Suprapubic skin (tissue), 4 donors: Measurements from ENCODE around the gene CAMK2D. TPM values are rescaled to one million over a fixed set of nuclear protein-coding genes. Genes with fewer than 3 reads are reported as not detected.

ENCODE experiments used
- DNase-seq, 2 donors: peaks; one replicate each; pipeline ENCODE4 v3.0.0-alpha.2; 2019; ENCODE audit warnings: low spot score in 2 of 2
- H3K27ac ChIP-seq: fragments of 200-600 bp; sonication (generic); one replicate; pipeline ENCODE4 v1.5.1; 2019
- H3K27me3 ChIP-seq: fragments of 200-600 bp; sonication (generic); one replicate; pipeline ENCODE4 v1.5.1; 2019
- H3K36me3 ChIP-seq: fragments of 200-600 bp; sonication (generic); one replicate; pipeline ENCODE4 v1.5.1; 2019
- H3K4me1 ChIP-seq: fragments of 200-600 bp; sonication (generic); one replicate; pipeline ENCODE4 v1.5.1; 2019
- H3K4me3 ChIP-seq: fragments of 200-600 bp; sonication (generic); one replicate; pipeline ENCODE4 v1.5.1; 2019; ENCODE audit warnings: mild to moderate bottlenecking
- H3K9me3 ChIP-seq: fragments of 200-600 bp; sonication (generic); one replicate; pipeline ENCODE4 v1.5.1; 2019
- EP300 ChIP-seq: sonication (generic); formaldehyde crosslinking; IDR thresholded peaks from one replicate; pipeline ENCODE4 v1.6.1; 2017; ENCODE audit warnings: antibody characterized with exemption
- POLR2A ChIP-seq, 2 donors: fragments of 450-650 bp; IDR thresholded peaks; one replicate each; pipeline ENCODE4 v1.6.1; 2017; ENCODE audit warnings: antibody characterized with exemption in 2 of 2, mild to moderate bottlenecking in 2 of 2, moderate library complexity in 2 of 2
- POLR2AphosphoS5 ChIP-seq, 3 donors: sonication (generic); formaldehyde crosslinking; IDR thresholded peaks; one replicate each; pipeline ENCODE4 v1.6.1; 2017; ENCODE audit warnings: antibody characterized with exemption in 3 of 3
- WGBS: methylation state at CpG from one replicate; pipeline ENCODE4 v1.1.5; 2018; 5-methylcytosine and 5-hydroxymethylcytosine counted together
- total RNA-seq, 4 donors: library from RNA; depleted of rRNA; stranded (reverse); fragments of >200 nt; gene quantifications; one replicate each; pipeline ENCODE4 v1.1.0, GENCODE V29; 2016
- TF ChIP-seq, protein P1 (sequence below), 2 donors: fragments of 200-600 bp in 1 of 2; fragments of 450-650 bp in 1 of 2; sonication (generic) in 1 of 2; IDR thresholded peaks; one replicate each; pipeline ENCODE4 v1.5.1; 2016 to 2019; ENCODE audit warnings: antibody characterized with exemption in 2 of 2, mild to moderate bottlenecking in 1 of 2, moderate library complexity in 1 of 2

CAMK2D gene
- total RNA-seq, 4 donors from 2014 or later: 21.5 to 38.2 (median 30.5) TPM

DNA sequence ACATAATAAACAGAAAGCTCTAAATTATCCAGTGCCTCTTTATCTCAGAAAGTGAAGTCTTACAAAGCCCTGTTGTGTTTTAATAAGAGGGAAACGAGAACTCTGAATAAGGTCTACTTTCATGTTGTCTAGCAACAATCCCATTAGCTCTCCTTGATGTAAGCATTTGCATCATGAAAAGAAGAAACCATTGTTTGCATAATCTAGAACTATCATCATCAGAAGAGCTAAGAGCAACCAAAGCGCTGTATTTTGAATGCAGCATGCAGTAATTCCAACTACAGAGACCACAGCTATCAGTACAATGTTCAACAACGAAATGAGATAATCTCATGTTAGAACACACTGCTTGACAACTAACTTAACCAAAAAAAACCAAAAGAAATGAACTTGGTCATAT is 257.1 kb downstream of the CAMK2D start:
- Histone ChIP-seq H3K9me3 (no peaks in the 10 kb centered on the region), H3K36me3 (peaks cover 22% of the 10 kb centered on the region), H3K4me1 (no peaks in the 10 kb centered on the region), H3K4me3 (no peak overlapping the region), H3K27ac (no peak overlapping the region), H3K27me3 (no peaks in the 10 kb centered on the region)
- WGBS: 94% methylated on average over 3 of the region's 3 CpGs
- no peak for DNase-seq
- TF ChIP-seq EP300 (no peak), POLR2A (IDR thresholded peaks at IDR 0.05) (no peak), POLR2AphosphoS5 (IDR thresholded peaks at IDR 0.05) (no peak)
- TF ChIP-seq, protein P1, sequence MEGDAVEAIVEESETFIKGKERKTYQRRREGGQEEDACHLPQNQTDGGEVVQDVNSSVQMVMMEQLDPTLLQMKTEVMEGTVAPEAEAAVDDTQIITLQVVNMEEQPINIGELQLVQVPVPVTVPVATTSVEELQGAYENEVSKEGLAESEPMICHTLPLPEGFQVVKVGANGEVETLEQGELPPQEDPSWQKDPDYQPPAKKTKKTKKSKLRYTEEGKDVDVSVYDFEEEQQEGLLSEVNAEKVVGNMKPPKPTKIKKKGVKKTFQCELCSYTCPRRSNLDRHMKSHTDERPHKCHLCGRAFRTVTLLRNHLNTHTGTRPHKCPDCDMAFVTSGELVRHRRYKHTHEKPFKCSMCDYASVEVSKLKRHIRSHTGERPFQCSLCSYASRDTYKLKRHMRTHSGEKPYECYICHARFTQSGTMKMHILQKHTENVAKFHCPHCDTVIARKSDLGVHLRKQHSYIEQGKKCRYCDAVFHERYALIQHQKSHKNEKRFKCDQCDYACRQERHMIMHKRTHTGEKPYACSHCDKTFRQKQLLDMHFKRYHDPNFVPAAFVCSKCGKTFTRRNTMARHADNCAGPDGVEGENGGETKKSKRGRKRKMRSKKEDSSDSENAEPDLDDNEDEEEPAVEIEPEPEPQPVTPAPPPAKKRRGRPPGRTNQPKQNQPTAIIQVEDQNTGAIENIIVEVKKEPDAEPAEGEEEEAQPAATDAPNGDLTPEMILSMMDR (IDR thresholded peaks at IDR 0.05): no peak

DNA sequence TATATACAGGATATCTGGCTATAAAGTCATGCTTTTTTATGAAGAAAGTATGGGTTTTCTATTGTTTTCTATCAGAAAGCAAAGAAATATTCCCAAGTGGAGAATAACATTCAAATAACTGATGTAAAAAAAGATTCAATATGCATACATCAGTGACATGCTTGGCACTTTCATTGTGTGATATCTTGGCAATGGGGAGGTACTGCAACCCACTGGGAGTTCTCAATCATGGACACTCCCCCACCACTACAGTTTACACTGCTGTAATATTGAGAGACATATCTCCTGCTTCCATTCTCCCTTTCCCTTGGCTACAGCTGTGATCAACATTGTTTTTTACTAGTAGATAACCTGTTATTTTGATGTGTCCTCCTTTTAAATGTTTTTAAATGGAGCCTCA is 257.8 kb downstream of the CAMK2D start:
- Histone ChIP-seq H3K4me1 (no peaks in the 10 kb centered on the region), H3K9me3 (no peaks in the 10 kb centered on the region), H3K4me3 (no peak overlapping the region), H3K27ac (no peak overlapping the region), H3K27me3 (no peaks in the 10 kb centered on the region), H3K36me3 (peaks cover 23% of the 10 kb centered on the region)
- TF ChIP-seq POLR2A (IDR thresholded peaks at IDR 0.05) (no peak), EP300 (no peak), POLR2AphosphoS5 (IDR thresholded peaks at IDR 0.05) (no peak)
- TF ChIP-seq, protein P1 (IDR thresholded peaks at IDR 0.05): no peak
- DNase-seq: no peak

DNA sequence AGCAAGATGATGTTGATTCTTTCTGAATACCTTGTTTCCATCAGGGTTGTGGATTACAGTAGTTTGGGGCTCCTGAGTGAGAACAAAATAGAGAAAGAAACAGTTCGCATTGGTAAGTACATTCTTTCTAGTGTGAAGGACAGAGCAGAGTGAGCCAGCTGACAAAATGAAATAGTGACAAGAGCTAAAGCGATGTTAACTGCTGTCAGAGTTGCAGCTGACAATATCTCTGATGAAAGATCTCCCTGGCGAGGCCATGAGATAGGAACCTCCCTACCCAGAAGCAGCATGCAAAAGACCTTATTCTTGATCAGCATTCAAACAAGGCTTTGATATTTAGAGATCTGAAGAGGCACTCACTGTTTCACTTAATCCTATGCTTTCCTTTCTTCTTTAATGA is 258.6 kb downstream of the CAMK2D start:
- Histone ChIP-seq H3K27me3 (no peaks in the 10 kb centered on the region), H3K36me3 (peaks cover 20% of the 10 kb centered on the region), H3K9me3 (no peaks in the 10 kb centered on the region), H3K27ac (no peak overlapping the region), H3K4me1 (no peaks in the 10 kb centered on the region), H3K4me3 (no peak overlapping the region)
- TF ChIP-seq EP300: no peak
- no peak for TF ChIP-seq POLR2AphosphoS5 (IDR thresholded peaks at IDR 0.05)
- TF ChIP-seq POLR2A (IDR thresholded peaks at IDR 0.05): no peak
- TF ChIP-seq, protein P1 (IDR thresholded peaks at IDR 0.05): no peak
- WGBS: 79% methylated on average over 3 of the region's 3 CpGs
- no peak for DNase-seq

DNA sequence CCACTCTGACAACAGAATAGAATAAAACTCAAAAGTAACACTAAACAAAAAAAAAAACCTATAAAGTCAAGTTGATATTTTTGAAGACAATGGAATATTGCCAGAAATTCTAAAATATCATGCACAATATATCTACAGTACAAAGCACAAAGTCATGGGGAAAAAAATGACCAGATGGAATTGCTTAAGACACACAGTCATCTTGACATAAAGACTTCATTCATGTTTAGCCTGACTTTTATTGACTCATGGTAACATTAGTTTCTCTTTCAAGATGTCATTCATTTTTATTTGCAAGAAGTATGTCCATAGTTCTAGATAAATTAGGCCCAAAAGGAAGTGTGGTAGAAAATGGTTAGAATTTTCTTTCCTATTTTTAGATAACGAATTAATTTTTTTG is 259.1 kb downstream of the CAMK2D start:
- Histone ChIP-seq H3K27ac (no peak overlapping the region), H3K9me3 (no peaks in the 10 kb centered on the region), H3K27me3 (no peaks in the 10 kb centered on the region), H3K36me3 (peaks cover 22% of the 10 kb centered on the region), H3K4me3 (no peak overlapping the region), H3K4me1 (no peaks in the 10 kb centered on the region)
- 95% methylated on average over 1 of the region's 1 CpG for WGBS
- DNase-seq: no peak
- TF ChIP-seq POLR2A (IDR thresholded peaks at IDR 0.05) (no peak), POLR2AphosphoS5 (IDR thresholded peaks at IDR 0.05) (no peak), EP300 (no peak)
- TF ChIP-seq, protein P1 (IDR thresholded peaks at IDR 0.05): no peak

DNA sequence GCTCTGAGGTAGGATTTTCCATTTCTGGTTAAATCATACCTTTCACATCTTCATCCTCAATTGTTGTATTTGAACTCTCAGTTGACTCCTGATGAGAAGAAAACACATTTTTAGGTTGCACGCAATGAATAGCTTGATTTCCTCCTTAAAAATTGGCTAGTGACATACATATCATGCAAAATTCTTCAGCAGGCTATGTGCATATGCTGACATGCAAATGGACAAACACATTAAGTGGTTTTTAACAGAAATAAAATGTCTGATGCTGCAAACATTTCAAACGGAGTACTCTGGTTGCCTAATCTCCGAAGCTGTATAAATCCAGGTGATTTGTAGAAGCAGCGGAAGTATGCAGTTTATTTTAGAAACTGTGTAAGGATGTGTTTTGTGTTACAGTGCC is 261.1 kb downstream of the CAMK2D start:
- no peak overlapping the region for H3K4me3 ChIP-seq
- no peaks in the 10 kb centered on the region for H3K27me3 ChIP-seq
- no peaks in the 10 kb centered on the region for H3K4me1 ChIP-seq
- 98% methylated on average over 4 of the region's 4 CpGs for WGBS
- no peaks in the 10 kb centered on the region for H3K9me3 ChIP-seq
- TF ChIP-seq POLR2AphosphoS5 (IDR thresholded peaks at IDR 0.05) (no peak), EP300 (no peak), POLR2A (IDR thresholded peaks at IDR 0.05) (no peak)
- TF ChIP-seq, protein P1 (IDR thresholded peaks at IDR 0.05): no peak
- DNase-seq: no peak
- no peak overlapping the region for H3K27ac ChIP-seq
- H3K36me3 ChIP-seq: peaks cover 23% of the 10 kb centered on the region
